Spleen (tissue), 7 donors: ENCODE results near the gene DES.

ENCODE experiments used
- CTCF ChIP-seq, 11 experiments: fragments of 200-600 bp in 7 of 11; fragments of 450-650 bp in 4 of 11; sonication (generic) in 4 of 11; IDR thresholded peaks in 8 of 11; conservative IDR thresholded peaks in 3 of 11; 1 replicate in 7 of 11; 2 replicates in 4 of 11; pipeline versions ENCODE4 v1.4.0 to v1.8.0; 2016 to 2021; ENCODE audit warnings: antibody characterized with exemption in 11 of 11, inconsistent platforms in 4 of 11, mild to moderate bottlenecking in 1 of 11
- POLR2A ChIP-seq, 3 donors: fragments of 450-650 bp; IDR thresholded peaks; one replicate each; pipeline ENCODE4 v1.5.1; 2017; ENCODE audit warnings: antibody characterized with exemption in 3 of 3, mild to moderate bottlenecking in 1 of 3
- POLR2AphosphoS5 ChIP-seq, 3 donors: sonication (generic); formaldehyde crosslinking; IDR thresholded peaks; one replicate each; pipeline ENCODE4 v1.5.1; 2017; ENCODE audit warnings: antibody characterized with exemption in 3 of 3
- donor health status: DM: no; HTN: no; CAD: no; lungs with moderate emphysema.
- donor health status: DM: no; HTN: no; CAD: no.
- donor health status: DM: no; HTN: no; CAD: no.

- TF ChIP-seq CTCF (IDR thresholded peaks at IDR 0.05 in 8 of 11, conservative IDR thresholded peaks at IDR 0.05 in 3 of 11), result no peak
- no peak for TF ChIP-seq POLR2AphosphoS5 (IDR thresholded peaks at IDR 0.05)
- TF ChIP-seq POLR2A (IDR thresholded peaks at IDR 0.05), result no peak
These were observed 56.3 kb downstream of the DES start for GRCh38 chr2:219474285-219475060.
